SKM-1 (cell line): ENCODE data around the gene DCC.

Experiments used
- DNase-seq: peaks from one replicate; lab custom pipeline; 2025; ENCODE audit not compliant: unreplicated experiment; lab: John Stamatoyannopoulos, UW

DCC gene

GRCh38 chr18:52812834-52813233 is 472.8 kb downstream of the DCC start:
- DNase-seq: no peak

GRCh38 chr18:52813635-52814416 is 473.8 kb downstream of the DCC start:
- no peak for DNase-seq

GRCh38 chr18:52815651-52816050 is 475.7 kb downstream of the DCC start:
- no peak for DNase-seq

GRCh38 chr18:52816121-52816520 is 476.1 kb downstream of the DCC start:
- no peak for DNase-seq

- no peak for DNase-seq
These were observed 482.2 kb downstream of the DCC start for GRCh38 chr18:52822160-52822559.

- no peak for DNase-seq
These were observed 484.1 kb downstream of the DCC start for GRCh38 chr18:52824126-52824525.

- DNase-seq: no peak
These were observed 487.0 kb downstream of the DCC start for GRCh38 chr18:52826994-52827393.

GRCh38 chr18:52829320-52829719 is 489.3 kb downstream of the DCC start:
- DNase-seq: no peak

- no peak for DNase-seq
These were observed 489.9 kb downstream of the DCC start for GRCh38 chr18:52829876-52830405.

GRCh38 chr18:52844323-52844722 is 504.3 kb downstream of the DCC start:
- DNase-seq: no peak

GRCh38 chr18:52845036-52845435 is 505.0 kb downstream of the DCC start:
- DNase-seq: no peak

- no peak for DNase-seq
These were observed 510.1 kb downstream of the DCC start for GRCh38 chr18:52850031-52850560.

GRCh38 chr18:52861558-52861957 is 521.6 kb downstream of the DCC start:
- DNase-seq: no peak

GRCh38 chr18:52869349-52869923 is 529.4 kb downstream of the DCC start:
- DNase-seq: no peak

- no peak for DNase-seq
These were observed 530.2 kb downstream of the DCC start for GRCh38 chr18:52869942-52870907.

- DNase-seq: no peak
These were observed 534.8 kb downstream of the DCC start for GRCh38 chr18:52874774-52875173.

- no peak for DNase-seq
These were observed 535.7 kb downstream of the DCC start for GRCh38 chr18:52875725-52876124.

GRCh38 chr18:52888014-52888413 is 548.0 kb downstream of the DCC start:
- DNase-seq: no peak

GRCh38 chr18:52894801-52895200 is 554.8 kb downstream of the DCC start:
- DNase-seq: no peak

- DNase-seq: no peak
These were observed 557.9 kb downstream of the DCC start for GRCh38 chr18:52897611-52898484.
